MCF 10A (cell line): ENCODE results near the gene STXBP6. TPM values are rescaled to one million over a fixed set of nuclear protein-coding genes. Genes with fewer than 3 reads are reported as not detected.

Experiments used
- BruUV-seq: library from RNA; stranded (reverse); fragments of 400-500 nt; replicated peaks from 2 replicates; lab custom pipeline; 2021; lab: Mats Ljungman, UMichigan
- CTCF ChIA-PET: fragments of 300-600 bp; sonication (Branson Sonifier 250); formaldehyde crosslinking; extraction: SDS; loops from one replicate; lab custom pipeline; 2021; ENCODE audit warnings: antibody characterized with exemption, inconsistent platforms; lab: Yijun Ruan, JAX
- POLR2A ChIA-PET: fragments of 300-600, 350-650 bp; sonication (Branson Sonifier 250); formaldehyde crosslinking; extraction: SDS; loops from one replicate; lab custom pipeline; 2020; ENCODE audit warnings: antibody characterized with exemption, inconsistent platforms; lab: Yijun Ruan, JAX
- DNase-seq: peaks from one replicate; pipeline ENCODE4 v3.0.0-alpha.2; 2018; ENCODE audit not compliant: unreplicated experiment
- H3K27ac Mint-ChIP-seq: one replicate; pipeline ENCODE4 v1.8.0; 2022; ENCODE audit warnings: mild to moderate bottlenecking, low read depth, mixed read lengths; ENCODE audit not compliant: unreplicated experiment
- H3K27me3 Mint-ChIP-seq: one replicate; pipeline ENCODE4 v1.8.0; 2022; ENCODE audit warnings: mixed read lengths; ENCODE audit not compliant: insufficient read depth, unreplicated experiment
- H3K36me3 Mint-ChIP-seq: one replicate; pipeline ENCODE4 v1.8.0; 2022; ENCODE audit warnings: mild to moderate bottlenecking, moderate library complexity, mixed read lengths; ENCODE audit not compliant: insufficient read depth, unreplicated experiment
- H3K4me1 Mint-ChIP-seq: one replicate; pipeline ENCODE4 v1.8.0; 2022; ENCODE audit warnings: mixed read lengths; ENCODE audit not compliant: insufficient read depth, unreplicated experiment
- H3K4me3 Mint-ChIP-seq: one replicate; pipeline ENCODE4 v1.8.0; 2022; ENCODE audit warnings: mild to moderate bottlenecking, moderate library complexity, mixed read lengths; ENCODE audit not compliant: unreplicated experiment
- H3K9me3 Mint-ChIP-seq: one replicate; pipeline ENCODE4 v1.8.0; 2022; ENCODE audit warnings: mixed read lengths; ENCODE audit not compliant: unreplicated experiment
- intact Hi-C: fragments of 100-400 bp; cut with micrococcal nuclease; formaldehyde crosslinking; loops from 2 replicates; pipeline ENCODE4 v1.14.1; 2022
- total RNA-seq: library from RNA; stranded (reverse); gene quantifications from 2 replicates; pipeline ENCODE4 v1.2.3, GENCODE V29; 2022
- TF ChIP-seq, protein P1 (sequence below): fragments of 200-600 bp; IDR thresholded peaks from one replicate; pipeline ENCODE4 v1.8.0; 2022; ENCODE audit warnings: antibody characterized with exemption, mild to moderate bottlenecking; ENCODE audit not compliant: unreplicated experiment

STXBP6 gene
- total RNA-seq, 1 experiment from 2014 or later: not detected

DNA sequence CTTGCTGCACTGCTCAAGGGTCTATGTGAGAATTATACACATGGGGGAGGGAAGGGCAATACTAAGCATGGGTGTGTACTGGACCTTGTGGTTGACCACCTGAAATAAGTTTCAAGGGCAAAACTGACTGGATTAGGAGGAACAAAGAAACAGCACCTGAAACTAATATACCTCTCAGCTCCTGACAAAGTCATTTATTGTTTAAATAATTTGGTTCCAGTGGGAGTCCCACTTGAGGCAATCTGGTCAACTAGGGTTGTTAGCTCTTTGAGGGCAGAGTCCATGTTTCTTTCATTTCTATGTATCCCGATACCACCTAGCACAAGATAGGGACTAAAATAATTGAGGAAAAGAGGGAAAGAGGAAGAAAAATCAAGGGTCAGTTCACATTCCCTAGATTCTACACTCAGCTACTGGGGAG, 45.5 kb downstream of the STXBP6 start:
- ChIA-PET POLR2A (no interaction called here), CTCF (interaction anchor here (0.5 kb wide), 1 partner anchor 213 kb away, joined by 3 read pairs; no protein-coding TSS in a partner anchor)
- Mint-ChIP-seq H3K9me3 (no peaks in the 10 kb centered on the region), H3K4me3 (no peak overlapping the region), H3K27ac (no peak overlapping the region), H3K36me3 (no peaks in the 10 kb centered on the region), H3K27me3 (no peaks in the 10 kb centered on the region), H3K4me1 (peaks cover 18% of the 10 kb centered on the region)
- intact Hi-C loops: no loop called here
- TF ChIP-seq, protein P1, sequence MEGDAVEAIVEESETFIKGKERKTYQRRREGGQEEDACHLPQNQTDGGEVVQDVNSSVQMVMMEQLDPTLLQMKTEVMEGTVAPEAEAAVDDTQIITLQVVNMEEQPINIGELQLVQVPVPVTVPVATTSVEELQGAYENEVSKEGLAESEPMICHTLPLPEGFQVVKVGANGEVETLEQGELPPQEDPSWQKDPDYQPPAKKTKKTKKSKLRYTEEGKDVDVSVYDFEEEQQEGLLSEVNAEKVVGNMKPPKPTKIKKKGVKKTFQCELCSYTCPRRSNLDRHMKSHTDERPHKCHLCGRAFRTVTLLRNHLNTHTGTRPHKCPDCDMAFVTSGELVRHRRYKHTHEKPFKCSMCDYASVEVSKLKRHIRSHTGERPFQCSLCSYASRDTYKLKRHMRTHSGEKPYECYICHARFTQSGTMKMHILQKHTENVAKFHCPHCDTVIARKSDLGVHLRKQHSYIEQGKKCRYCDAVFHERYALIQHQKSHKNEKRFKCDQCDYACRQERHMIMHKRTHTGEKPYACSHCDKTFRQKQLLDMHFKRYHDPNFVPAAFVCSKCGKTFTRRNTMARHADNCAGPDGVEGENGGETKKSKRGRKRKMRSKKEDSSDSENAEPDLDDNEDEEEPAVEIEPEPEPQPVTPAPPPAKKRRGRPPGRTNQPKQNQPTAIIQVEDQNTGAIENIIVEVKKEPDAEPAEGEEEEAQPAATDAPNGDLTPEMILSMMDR: no peak
- DNase-seq: no peak
- BruUV-seq: no TSS peak

DNA sequence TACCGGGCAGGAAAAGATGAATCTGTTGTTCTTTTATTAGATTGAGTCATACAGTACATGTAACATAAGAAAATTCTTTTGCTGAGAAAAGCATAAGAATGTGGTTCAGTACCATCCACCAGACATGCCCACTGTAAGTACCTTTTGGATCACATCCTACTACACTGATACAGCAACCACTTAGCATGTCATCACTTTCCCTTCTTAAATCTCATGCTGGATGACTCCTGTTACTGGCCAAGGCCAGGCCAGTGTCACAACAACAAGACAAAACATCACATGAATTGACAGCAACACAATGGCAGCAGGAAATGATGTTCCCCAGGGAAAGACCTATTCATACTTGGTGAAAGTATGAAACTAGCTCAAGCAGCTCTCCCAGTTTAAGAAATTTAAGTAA, 46.4 kb downstream of the STXBP6 start:
- DNase-seq: no peak
- Mint-ChIP-seq H3K9me3 (no peaks in the 10 kb centered on the region), H3K4me1 (peaks cover 18% of the 10 kb centered on the region), H3K27ac (no peak overlapping the region), H3K27me3 (no peaks in the 10 kb centered on the region), H3K36me3 (no peaks in the 10 kb centered on the region), H3K4me3 (no peak overlapping the region)
- intact Hi-C loops: no loop called here
- ChIA-PET POLR2A (no interaction called here), CTCF (no interaction called here)
- TF ChIP-seq, protein P1: no peak
- no TSS peak for BruUV-seq

DNA sequence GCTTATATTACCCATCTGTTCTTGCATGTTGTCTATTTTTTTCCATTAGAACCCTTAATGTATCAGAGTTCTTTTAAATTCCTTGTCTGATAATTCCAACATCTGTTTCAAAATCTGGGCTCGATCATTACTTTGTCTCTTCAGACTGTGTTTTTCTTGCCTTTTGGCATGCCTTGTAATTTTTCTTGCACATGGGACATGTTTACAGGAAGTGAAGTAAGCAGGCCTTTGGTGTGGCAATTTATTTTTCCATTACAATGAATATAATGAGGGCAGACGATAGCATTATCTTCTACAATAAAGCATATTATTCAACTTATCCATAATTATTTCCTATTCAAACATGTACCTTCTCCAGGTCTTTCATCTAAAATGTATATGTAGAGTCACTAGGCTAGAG, 48.3 kb downstream of the STXBP6 start:
- no peak overlapping the region for H3K27ac Mint-ChIP-seq
- H3K4me3 Mint-ChIP-seq: no peak overlapping the region
- no peaks in the 10 kb centered on the region for H3K36me3 Mint-ChIP-seq
- ChIA-PET POLR2A (no interaction called here), CTCF (no interaction called here)
- intact Hi-C loops: no loop called here
- TF ChIP-seq, protein P1: no peak
- peaks cover 8% of the 10 kb centered on the region for H3K4me1 Mint-ChIP-seq
- no peaks in the 10 kb centered on the region for H3K9me3 Mint-ChIP-seq
- H3K27me3 Mint-ChIP-seq: no peaks in the 10 kb centered on the region
- BruUV-seq: no TSS peak
- no peak for DNase-seq

DNA sequence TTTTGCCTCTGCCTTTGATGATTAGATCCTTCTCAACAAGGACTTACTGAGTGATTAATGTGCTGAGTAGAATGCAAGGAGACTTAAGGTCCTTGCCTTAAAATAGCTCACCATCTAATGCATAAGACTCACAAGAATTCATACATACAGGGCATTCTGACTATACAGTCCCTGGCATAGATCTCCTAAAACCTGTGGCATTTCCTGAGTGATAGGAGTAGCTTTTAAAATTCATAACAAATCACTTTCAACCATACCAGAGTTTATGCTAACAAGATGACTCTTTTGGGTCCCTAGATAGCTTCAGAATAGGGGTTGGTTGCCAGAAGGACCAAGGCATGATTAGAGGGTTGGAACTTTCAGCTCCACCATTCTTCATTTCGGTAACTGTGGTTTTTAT, 48.8 kb downstream of the STXBP6 start:
- H3K4me3 Mint-ChIP-seq: no peak overlapping the region

More for the DNA sequence above, 48.8 kb downstream of the STXBP6 start:
- TF ChIP-seq, protein P1: no peak
- Mint-ChIP-seq H3K4me1 (peaks cover 8% of the 10 kb centered on the region), H3K27me3 (no peaks in the 10 kb centered on the region), H3K36me3 (no peaks in the 10 kb centered on the region), H3K27ac (no peak overlapping the region), H3K9me3 (no peaks in the 10 kb centered on the region)
- BruUV-seq: no TSS peak
- ChIA-PET POLR2A (no interaction called here), CTCF (no interaction called here)
- intact Hi-C loops: no loop called here
- DNase-seq: no peak
